WI38 (cell line): ENCODE results near the gene TUBB2A.

Experiments used
- H3K4me3 ChIP-seq: 2 replicates; pipeline ENCODE4 v1.5.1; 2011; ENCODE audit warnings: low read depth, mild to moderate bottlenecking, control low read depth, low read length
- TF ChIP-seq, protein P1 (sequence below): IDR thresholded peaks from 2 replicates; pipeline ENCODE4 v1.5.1; 2012; ENCODE audit warnings: low read depth, mild to moderate bottlenecking, control low read depth, low read length

Gene TUBB2A

DNA sequence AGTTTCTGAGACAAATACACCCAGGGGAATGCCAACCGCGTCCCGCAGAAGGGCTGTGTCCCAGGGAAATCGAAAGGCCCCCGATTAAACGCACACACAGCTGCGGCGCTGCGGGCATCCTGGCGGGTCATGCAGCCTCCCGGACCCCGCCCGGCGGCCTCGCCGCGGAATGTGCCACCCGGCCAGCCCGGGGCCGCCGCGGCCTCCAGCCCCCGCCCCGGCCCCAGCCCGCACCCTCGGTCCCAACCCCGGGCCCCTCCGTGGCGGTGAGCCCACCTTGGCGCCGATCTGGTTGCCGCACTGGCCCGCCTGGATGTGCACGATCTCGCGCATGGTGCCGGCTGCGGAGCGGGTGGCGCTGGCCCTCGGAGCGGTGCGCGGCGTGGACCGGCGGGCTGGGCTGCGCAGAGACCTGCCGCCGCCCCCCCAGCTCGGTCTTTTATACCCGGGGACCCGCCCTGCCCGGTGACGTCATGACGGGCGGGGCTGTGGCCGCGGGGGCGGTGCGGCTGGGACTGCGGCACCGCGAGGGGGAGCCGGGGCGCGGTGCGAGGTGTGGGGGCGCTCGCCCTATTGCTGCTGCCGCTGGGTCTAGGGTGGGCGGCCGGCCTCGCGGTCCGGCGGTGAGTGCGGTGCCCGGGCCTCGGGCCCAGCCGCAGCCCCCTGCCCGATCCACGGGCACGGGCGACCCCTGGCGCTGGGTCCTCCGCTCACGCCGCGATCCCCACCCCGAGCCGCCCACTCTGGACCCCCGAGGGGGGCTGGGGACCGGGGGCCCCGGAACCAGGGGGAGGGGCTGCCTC is at the start of gene TUBB2A:
TUBB2A (minus strand) TSS at position 414 of the 803 bp plus-strand sequence; CDS start at position 333, 81 bp downstream.
- H3K4me3 ChIP-seq, result peak within 1 kb of the TSS; percentile 68
- TF ChIP-seq, protein P1, sequence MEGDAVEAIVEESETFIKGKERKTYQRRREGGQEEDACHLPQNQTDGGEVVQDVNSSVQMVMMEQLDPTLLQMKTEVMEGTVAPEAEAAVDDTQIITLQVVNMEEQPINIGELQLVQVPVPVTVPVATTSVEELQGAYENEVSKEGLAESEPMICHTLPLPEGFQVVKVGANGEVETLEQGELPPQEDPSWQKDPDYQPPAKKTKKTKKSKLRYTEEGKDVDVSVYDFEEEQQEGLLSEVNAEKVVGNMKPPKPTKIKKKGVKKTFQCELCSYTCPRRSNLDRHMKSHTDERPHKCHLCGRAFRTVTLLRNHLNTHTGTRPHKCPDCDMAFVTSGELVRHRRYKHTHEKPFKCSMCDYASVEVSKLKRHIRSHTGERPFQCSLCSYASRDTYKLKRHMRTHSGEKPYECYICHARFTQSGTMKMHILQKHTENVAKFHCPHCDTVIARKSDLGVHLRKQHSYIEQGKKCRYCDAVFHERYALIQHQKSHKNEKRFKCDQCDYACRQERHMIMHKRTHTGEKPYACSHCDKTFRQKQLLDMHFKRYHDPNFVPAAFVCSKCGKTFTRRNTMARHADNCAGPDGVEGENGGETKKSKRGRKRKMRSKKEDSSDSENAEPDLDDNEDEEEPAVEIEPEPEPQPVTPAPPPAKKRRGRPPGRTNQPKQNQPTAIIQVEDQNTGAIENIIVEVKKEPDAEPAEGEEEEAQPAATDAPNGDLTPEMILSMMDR, result no peak

DNA sequence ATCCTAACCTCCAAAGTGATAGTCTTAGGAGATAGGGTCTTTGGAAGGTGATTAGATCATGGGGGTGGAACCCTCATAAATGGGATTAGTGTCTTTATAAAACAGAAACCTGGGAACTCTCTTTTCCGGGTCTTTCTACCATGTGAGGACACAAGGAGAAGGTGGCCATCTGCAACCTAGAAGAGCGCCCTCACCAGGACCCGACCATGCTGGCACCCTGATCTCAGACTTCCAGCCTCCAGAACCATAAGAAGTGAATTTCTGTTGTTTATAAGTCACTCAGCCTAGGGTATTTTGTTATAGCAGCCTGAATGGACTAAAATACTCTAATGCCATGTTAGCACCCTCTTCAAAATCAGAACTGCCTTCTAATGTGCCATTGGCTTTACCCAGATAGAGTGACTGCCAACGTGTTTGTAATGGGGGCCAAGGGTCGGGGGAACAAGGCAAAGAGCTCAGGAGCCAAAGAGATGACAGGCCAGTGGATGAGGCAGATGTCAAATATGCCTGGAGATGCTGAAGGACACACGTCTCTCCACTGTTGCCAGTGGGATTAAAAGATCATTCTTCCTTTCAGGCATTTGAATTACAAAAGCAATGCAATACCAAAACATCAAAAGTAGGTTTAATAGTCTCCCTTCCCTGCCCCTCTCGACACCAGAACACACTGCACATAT is 49.1 kb upstream of the TUBB2A start:
- H3K4me3 ChIP-seq, result no peak overlapping the region
- TF ChIP-seq, protein P1, result no peak

DNA sequence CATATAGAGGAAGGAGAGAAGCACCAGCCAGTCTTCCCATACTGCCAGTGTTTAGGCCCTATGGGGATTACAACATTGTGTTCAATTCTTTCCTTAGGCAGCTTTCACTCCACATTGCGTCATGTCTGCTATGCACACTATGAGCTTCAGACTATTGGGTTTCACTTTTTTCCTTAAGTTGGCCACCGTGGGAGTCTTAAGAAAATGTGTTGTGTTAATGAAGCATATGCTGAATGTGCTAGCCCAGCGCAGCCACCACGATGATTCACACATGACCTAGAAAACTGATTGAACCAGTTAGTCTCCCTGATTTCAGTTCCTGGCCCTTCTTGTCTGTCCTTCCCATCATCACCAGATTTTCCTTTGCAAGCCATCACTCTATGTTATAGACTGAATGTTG is 48.6 kb upstream of the TUBB2A start:
- H3K4me3 ChIP-seq, result no peak overlapping the region
- TF ChIP-seq, protein P1, result no peak

DNA sequence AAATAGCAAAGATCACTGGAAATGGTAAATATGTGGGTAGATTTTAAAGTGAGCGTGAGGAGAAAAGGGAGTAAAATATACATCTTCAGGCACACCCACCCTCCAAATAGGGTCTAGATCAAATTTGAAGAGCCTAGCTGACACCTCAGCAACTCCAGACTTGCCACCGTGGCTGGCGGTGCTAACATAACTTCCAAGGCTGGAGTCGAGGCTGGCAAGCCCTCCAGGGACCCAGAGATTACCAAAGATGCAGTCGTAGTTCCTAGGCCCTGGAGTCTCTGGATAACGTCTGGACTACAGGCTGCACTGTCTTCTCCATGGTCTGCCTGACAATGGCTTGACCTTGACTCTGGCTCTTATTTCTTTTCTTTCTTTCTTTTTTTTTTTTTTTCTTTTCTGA is 47.6 kb upstream of the TUBB2A start:
- no peak overlapping the region for H3K4me3 ChIP-seq
- TF ChIP-seq, protein P1, result no peak

DNA sequence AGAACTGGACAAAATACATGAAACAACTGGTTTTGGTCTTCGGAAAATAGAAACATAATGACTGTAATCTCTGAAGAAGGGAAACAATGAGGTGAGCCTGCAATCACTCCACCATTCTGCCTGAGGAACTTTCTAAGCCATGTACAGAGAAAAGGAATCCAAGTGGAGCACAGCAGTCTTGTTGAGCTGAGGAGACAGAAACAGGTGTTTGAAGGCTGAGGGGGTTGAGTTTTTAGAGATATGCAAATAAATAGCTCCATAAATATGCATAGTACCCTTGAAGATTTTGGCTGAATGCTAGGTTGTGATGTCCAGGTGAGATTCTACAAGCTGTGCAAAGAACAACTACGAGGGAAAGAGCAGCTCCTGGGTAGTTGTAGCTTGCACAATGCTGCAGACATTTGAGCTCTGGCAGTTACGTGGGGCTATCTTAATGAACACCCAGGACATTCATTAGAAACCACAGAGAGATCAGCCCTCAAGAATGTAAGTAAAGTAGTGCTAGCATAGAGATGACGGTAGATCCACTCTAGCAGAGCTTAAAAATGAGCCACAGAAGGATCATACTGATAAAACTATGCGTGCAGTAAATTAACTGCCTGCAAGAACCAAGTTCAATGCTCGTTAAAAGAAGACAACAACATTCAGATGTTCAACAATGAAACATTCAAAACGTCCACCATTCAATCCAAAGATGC is 45.8 kb upstream of the TUBB2A start:
- TF ChIP-seq, protein P1, result no peak
- H3K4me3 ChIP-seq, result no peak overlapping the region

DNA sequence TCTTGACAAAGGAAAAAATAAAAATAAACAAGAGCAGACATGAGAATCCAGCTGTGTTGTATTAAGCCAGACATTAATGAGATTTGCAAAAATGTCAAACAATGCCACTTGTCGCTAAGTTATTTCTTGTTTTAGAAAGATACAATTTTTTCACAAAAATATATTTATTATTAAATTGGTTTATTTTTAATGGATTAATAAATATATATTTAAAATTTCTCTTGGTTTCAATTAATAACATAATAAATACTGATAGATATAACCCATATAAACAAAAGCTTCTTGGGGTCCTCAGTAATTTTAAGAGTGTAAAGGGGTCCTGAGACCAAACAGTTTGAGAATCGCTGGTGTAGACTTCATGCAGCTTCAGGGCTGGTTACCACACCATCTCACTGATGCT is 44.0 kb upstream of the TUBB2A start:
- no peak overlapping the region for H3K4me3 ChIP-seq
- TF ChIP-seq, protein P1, result no peak
